Esophagus squamous epithelium (tissue), 4 donors: ENCODE results near the gene PLEKHG2.

Experiments used
- CTCF ChIP-seq, 6 experiments: fragments of 450-650 bp in 4 of 6; fragments of 200-600 bp in 2 of 6; sonication (generic) in 2 of 6; IDR thresholded peaks; one replicate each; pipeline ENCODE4 v1.5.1; 2016 to 2019; ENCODE audit warnings: antibody characterized with exemption in 6 of 6, mild to moderate bottlenecking in 4 of 6, moderate library complexity in 4 of 6
- POLR2A ChIP-seq, 4 donors: fragments of 450-650 bp; IDR thresholded peaks; one replicate each; pipeline ENCODE4 v1.6.1; 2017; ENCODE audit warnings: antibody characterized with exemption in 4 of 4, mild to moderate bottlenecking in 4 of 4, moderate library complexity in 3 of 4

DNA sequence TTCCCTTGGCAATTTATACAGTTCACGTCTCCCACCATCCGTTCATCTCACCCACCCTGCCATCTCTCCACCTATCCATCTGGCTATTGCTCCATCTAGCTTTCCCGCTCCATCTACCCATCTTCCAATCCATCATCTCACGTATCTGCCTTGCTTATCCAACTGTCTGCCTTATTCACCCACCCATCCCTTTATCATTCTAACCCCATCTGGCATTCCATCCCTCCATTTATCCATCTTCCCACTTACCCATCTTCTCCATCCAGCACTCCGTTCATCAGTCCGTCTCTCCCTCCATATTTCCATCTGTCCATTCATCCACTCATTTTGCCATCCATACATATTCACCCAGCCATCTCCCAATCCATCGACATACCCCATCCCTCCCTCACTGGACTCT, 13.3 kb downstream of the PLEKHG2 start:
- no peak for TF ChIP-seq CTCF (IDR thresholded peaks at IDR 0.05)
- no peak for TF ChIP-seq POLR2A (IDR thresholded peaks at IDR 0.05)
